Neural cell (in vitro differentiated cells): ENCODE data around the gene ZNF513. TPM values are rescaled to one million over a fixed set of nuclear protein-coding genes. Genes with fewer than 3 reads are reported as not detected.

Experiments
- H2AFZ ChIP-seq: fragments of 200-600, 300-800 bp; sonication (generic), shearing (Covaris generic); 2 replicates; pipeline ENCODE4 v1.6.0; 2014; ENCODE audit warnings: low read depth, mild to moderate bottlenecking, antibody characterized with exemption, low read length, moderate library complexity
- H3F3A ChIP-seq: fragments of 200-600 bp; shearing (Covaris generic); 2 replicates; pipeline ENCODE4 v1.6.1; 2016; ENCODE audit warnings: mild to moderate bottlenecking, moderate library complexity, mixed read lengths, antibody characterized with exemption, low read length; ENCODE audit not compliant: insufficient read depth, poor library complexity, severe bottlenecking
- H3K27ac ChIP-seq: fragments of 200-600, 300-800 bp; sonication (generic), shearing (Covaris generic); 2 replicates; pipeline ENCODE4 v1.5.1; 2014; ENCODE audit warnings: mild to moderate bottlenecking, low read length, moderate library complexity
- H3K27me3 ChIP-seq: fragments of 300-800, 200-600 bp; sonication (generic), shearing (Covaris generic); 2 replicates; pipeline ENCODE4 v1.6.0; 2014; ENCODE audit warnings: mild to moderate bottlenecking, low read depth, low read length, moderate library complexity; ENCODE audit not compliant: insufficient read depth
- H3K36me3 ChIP-seq: fragments of 300-800, 200-600 bp; sonication (generic), shearing (Covaris generic); 2 replicates; pipeline ENCODE4 v1.5.1; 2014; ENCODE audit warnings: mild to moderate bottlenecking, antibody characterized with exemption, low read length, moderate library complexity; ENCODE audit not compliant: insufficient read depth
- H3K4me2 ChIP-seq: fragments of 300-800, 200-600 bp; sonication (generic), shearing (Covaris generic); 2 replicates; pipeline ENCODE4 v1.6.0; 2014; ENCODE audit warnings: mild to moderate bottlenecking, low read length
- H3K4me3 ChIP-seq: fragments of 300-800, 200-600 bp; sonication (generic), shearing (Covaris generic); 2 replicates; pipeline ENCODE4 v1.5.1; 2014; ENCODE audit warnings: mild to moderate bottlenecking, low read length, moderate library complexity
- H3K79me2 ChIP-seq: fragments of 200-600 bp; shearing (Covaris generic); replicated peaks from 2 replicates; pipeline ENCODE4 v1.6.0; 2014; ENCODE audit warnings: mild to moderate bottlenecking, low read length, moderate library complexity; ENCODE audit not compliant: insufficient read depth
- H3K9ac ChIP-seq: fragments of 300-800, 200-600 bp; sonication (generic), shearing (Covaris generic); 2 replicates; pipeline ENCODE4 v1.6.1; 2016; ENCODE audit warnings: mild to moderate bottlenecking, low read length, mixed read lengths
- H3K9me2 ChIP-seq: fragments of 200-600 bp; shearing (Covaris generic); 2 replicates; pipeline ENCODE4 v1.6.1; 2016; ENCODE audit warnings: mild to moderate bottlenecking, low read length, mixed read lengths; ENCODE audit not compliant: insufficient read depth
- H3K9me3 ChIP-seq: fragments of 200-600, 300-800 bp; sonication (generic), shearing (Covaris generic); 2 replicates; pipeline ENCODE4 v1.6.1; 2016; ENCODE audit warnings: mild to moderate bottlenecking, mixed run types, low read length, moderate library complexity, mixed read lengths
- H4K20me1 ChIP-seq: fragments of 200-600 bp; shearing (Covaris generic); 2 replicates; pipeline ENCODE4 v1.6.1; 2016; ENCODE audit warnings: mild to moderate bottlenecking, mixed run types; ENCODE audit not compliant: insufficient read depth
- EP300 ChIP-seq: fragments of 450-650 bp; conservative IDR thresholded peaks from 2 replicates; pipeline ENCODE4 v1.6.1; 2014; ENCODE audit warnings: antibody characterized with exemption, mild to moderate bottlenecking, moderate library complexity; ENCODE audit not compliant: poor library complexity, severe bottlenecking
- EZH2 ChIP-seq: fragments of 200-600, 300-800 bp; shearing (Covaris generic), sonication (generic); IDR thresholded peaks from 2 replicates; pipeline ENCODE4 v1.6.1; 2014; ENCODE audit warnings: antibody characterized with exemption, low read length, borderline replicate concordance, mild to moderate bottlenecking; ENCODE audit not compliant: insufficient read depth, poor library complexity, severe bottlenecking
- MXI1 ChIP-seq: fragments of 450-650 bp; conservative IDR thresholded peaks from 2 replicates; pipeline ENCODE4 v1.6.1; 2014; ENCODE audit warnings: antibody characterized with exemption, mild to moderate bottlenecking; ENCODE audit not compliant: poor library complexity, severe bottlenecking
- POLR2AphosphoS5 ChIP-seq: IDR thresholded peaks from 2 replicates; pipeline ENCODE4 v1.6.1; 2012
- RAD21 ChIP-seq: fragments of 450-650 bp; conservative IDR thresholded peaks from 2 replicates; pipeline ENCODE4 v1.6.1; 2014; ENCODE audit warnings: antibody characterized with exemption, mild to moderate bottlenecking, moderate library complexity
- SMC3 ChIP-seq: fragments of 450-650 bp; conservative IDR thresholded peaks from 2 replicates; pipeline ENCODE4 v1.6.1; 2014; ENCODE audit warnings: antibody characterized with exemption, mild to moderate bottlenecking, moderate library complexity; ENCODE audit not compliant: poor library complexity
- TAF1 ChIP-seq: IDR thresholded peaks from 2 replicates; pipeline ENCODE4 v1.6.1; 2012; ENCODE audit warnings: low read depth
- polyA plus RNA-seq: library from polyadenylated mRNA; depleted of rRNA; stranded (reverse); fragments of >200 nt; gene quantifications from 2 replicates; pipeline ENCODE4 v1.2.3, GENCODE V29; 2014
- TF ChIP-seq, protein P1 (sequence below): IDR thresholded peaks from 2 replicates; pipeline ENCODE4 v1.6.1; 2012; ENCODE audit warnings: borderline replicate concordance
- TF ChIP-seq, protein P2 (sequence below): fragments of 450-650 bp; IDR thresholded peaks from 2 replicates; pipeline ENCODE4 v1.5.1; 2014; ENCODE audit warnings: antibody characterized with exemption, mild to moderate bottlenecking, moderate library complexity; ENCODE audit not compliant: poor library complexity, severe bottlenecking

ZNF513 gene
- polyA plus RNA-seq, 1 donor from 2014 or later: 40.5 TPM

DNA sequence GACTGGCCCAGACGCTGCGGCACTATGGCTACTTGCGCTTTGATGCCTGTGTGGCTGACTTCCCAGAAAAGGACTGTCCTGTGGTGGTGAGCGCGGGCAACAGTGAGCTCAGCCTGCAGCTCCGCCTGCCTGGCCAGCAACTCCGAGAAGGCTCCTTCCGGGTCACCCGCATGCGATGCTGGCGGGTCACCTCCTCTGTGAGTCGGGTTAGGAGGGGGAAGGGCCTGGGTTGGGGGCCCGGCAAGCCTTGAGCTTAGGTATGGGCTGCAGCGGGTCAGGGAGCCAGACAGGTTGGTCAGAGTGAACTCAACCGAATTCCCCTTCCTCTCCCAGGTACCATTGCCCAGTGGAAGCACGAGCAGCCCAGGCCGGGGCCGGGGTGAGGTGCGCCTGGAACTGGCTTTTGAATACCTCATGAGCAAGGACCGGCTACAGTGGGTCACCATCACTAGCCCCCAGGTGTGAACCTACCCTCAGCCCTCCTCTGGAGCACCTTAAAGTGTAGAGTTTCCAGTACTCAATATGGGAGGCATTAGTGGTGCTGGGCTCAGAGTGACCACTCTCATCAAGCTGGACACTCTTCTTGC is 4.9 kb downstream of the ZNF513 start:
- Histone ChIP-seq H3K36me3 (no peaks in the 10 kb centered on the region), H3K4me3 (no peak overlapping the region), H3K4me2 (no peak overlapping the region), H4K20me1 (no peaks in the 10 kb centered on the region), H3K27me3 (no peaks in the 10 kb centered on the region), H3F3A (no peaks in the 10 kb centered on the region), H3K79me2 (peaks cover 23% of the 10 kb centered on the region), H3K9me2 (no peaks in the 10 kb centered on the region), H3K9me3 (no peaks in the 10 kb centered on the region), H3K9ac (no peak overlapping the region), H2AFZ (no peak overlapping the region), H3K27ac (no peak overlapping the region)
- TF ChIP-seq, protein P1, sequence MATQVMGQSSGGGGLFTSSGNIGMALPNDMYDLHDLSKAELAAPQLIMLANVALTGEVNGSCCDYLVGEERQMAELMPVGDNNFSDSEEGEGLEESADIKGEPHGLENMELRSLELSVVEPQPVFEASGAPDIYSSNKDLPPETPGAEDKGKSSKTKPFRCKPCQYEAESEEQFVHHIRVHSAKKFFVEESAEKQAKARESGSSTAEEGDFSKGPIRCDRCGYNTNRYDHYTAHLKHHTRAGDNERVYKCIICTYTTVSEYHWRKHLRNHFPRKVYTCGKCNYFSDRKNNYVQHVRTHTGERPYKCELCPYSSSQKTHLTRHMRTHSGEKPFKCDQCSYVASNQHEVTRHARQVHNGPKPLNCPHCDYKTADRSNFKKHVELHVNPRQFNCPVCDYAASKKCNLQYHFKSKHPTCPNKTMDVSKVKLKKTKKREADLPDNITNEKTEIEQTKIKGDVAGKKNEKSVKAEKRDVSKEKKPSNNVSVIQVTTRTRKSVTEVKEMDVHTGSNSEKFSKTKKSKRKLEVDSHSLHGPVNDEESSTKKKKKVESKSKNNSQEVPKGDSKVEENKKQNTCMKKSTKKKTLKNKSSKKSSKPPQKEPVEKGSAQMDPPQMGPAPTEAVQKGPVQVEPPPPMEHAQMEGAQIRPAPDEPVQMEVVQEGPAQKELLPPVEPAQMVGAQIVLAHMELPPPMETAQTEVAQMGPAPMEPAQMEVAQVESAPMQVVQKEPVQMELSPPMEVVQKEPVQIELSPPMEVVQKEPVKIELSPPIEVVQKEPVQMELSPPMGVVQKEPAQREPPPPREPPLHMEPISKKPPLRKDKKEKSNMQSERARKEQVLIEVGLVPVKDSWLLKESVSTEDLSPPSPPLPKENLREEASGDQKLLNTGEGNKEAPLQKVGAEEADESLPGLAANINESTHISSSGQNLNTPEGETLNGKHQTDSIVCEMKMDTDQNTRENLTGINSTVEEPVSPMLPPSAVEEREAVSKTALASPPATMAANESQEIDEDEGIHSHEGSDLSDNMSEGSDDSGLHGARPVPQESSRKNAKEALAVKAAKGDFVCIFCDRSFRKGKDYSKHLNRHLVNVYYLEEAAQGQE: no peak
- TF ChIP-seq SMC3 (no peak), TAF1 (no peak), EZH2 (no peak), POLR2AphosphoS5 (no peak), EP300 (no peak)
- TF ChIP-seq, protein P2, sequence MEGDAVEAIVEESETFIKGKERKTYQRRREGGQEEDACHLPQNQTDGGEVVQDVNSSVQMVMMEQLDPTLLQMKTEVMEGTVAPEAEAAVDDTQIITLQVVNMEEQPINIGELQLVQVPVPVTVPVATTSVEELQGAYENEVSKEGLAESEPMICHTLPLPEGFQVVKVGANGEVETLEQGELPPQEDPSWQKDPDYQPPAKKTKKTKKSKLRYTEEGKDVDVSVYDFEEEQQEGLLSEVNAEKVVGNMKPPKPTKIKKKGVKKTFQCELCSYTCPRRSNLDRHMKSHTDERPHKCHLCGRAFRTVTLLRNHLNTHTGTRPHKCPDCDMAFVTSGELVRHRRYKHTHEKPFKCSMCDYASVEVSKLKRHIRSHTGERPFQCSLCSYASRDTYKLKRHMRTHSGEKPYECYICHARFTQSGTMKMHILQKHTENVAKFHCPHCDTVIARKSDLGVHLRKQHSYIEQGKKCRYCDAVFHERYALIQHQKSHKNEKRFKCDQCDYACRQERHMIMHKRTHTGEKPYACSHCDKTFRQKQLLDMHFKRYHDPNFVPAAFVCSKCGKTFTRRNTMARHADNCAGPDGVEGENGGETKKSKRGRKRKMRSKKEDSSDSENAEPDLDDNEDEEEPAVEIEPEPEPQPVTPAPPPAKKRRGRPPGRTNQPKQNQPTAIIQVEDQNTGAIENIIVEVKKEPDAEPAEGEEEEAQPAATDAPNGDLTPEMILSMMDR: no peak

DNA sequence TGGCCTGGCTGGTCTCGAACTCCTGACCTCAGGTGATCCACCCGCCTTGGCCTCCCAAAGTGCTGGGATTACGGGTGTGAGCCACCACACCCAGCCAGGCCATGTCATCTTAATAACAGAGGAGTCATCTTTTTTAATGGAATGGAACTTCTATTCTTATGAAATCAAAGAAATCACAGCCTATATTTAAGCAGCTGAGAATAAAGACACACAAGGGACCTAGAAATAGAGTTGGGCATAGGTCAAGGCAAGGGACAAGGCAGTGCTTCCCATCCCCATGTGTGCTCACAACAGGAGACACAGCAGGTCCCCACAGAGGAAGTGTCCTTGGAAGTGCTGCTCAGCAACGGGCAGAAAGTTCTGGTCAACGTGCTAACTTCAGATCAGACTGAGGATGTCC is 7.0 kb downstream of the ZNF513 start:
- no peaks in the 10 kb centered on the region for H3F3A ChIP-seq
- TF ChIP-seq POLR2AphosphoS5 (no peak), EZH2 (no peak), SMC3 (no peak), RAD21 (no peak), MXI1 (no peak), EP300 (no peak), TAF1 (no peak)
- TF ChIP-seq, protein P2: no peak
- TF ChIP-seq, protein P1: no peak
- no peaks in the 10 kb centered on the region for H3K9me3 ChIP-seq
- no peaks in the 10 kb centered on the region for H4K20me1 ChIP-seq
- H3K4me3 ChIP-seq: no peak overlapping the region
- H2AFZ ChIP-seq: no peak overlapping the region
- H3K4me2 ChIP-seq: no peak overlapping the region
- no peaks in the 10 kb centered on the region for H3K36me3 ChIP-seq
- H3K9me2 ChIP-seq: no peaks in the 10 kb centered on the region
- H3K27ac ChIP-seq: no peak overlapping the region
- H3K79me2 ChIP-seq: peaks cover 24% of the 10 kb centered on the region
- H3K9ac ChIP-seq: no peak overlapping the region
- no peaks in the 10 kb centered on the region for H3K27me3 ChIP-seq
